GM04503 (cell line): ENCODE results near the gene ADAMTS15.

ENCODE experiments used
- DNase-seq: peaks from one replicate; pipeline ENCODE4 v3.0.0-alpha.2; 2012; ENCODE audit warnings: low read depth

ADAMTS15 gene

GRCh38 chr11:130514851-130515250, 66.4 kb downstream of the ADAMTS15 start:
- DNase-seq = no peak

GRCh38 chr11:130515829-130516553, 67.5 kb downstream of the ADAMTS15 start:
- no peak for DNase-seq

- no peak for DNase-seq
Measured at GRCh38 chr11:130516554-130517505, 68.4 kb downstream of the ADAMTS15 start.

GRCh38 chr11:130518164-130518680, 69.8 kb downstream of the ADAMTS15 start:
- DNase-seq = no peak

GRCh38 chr11:130519128-130519932, 70.9 kb downstream of the ADAMTS15 start:
- no peak for DNase-seq

GRCh38 chr11:130520271-130520671, 71.8 kb downstream of the ADAMTS15 start:
- DNase-seq = no peak

- DNase-seq = peak; percentile 55
Measured at GRCh38 chr11:130522284-130522961, 74.0 kb downstream of the ADAMTS15 start.

- DNase-seq = no peak
Measured at GRCh38 chr11:130523166-130523565, 74.7 kb downstream of the ADAMTS15 start.

- peak; percentile 76 for DNase-seq
Measured at GRCh38 chr11:130523609-130524008, 75.2 kb downstream of the ADAMTS15 start.

- no peak for DNase-seq
Measured at GRCh38 chr11:130524132-130524790, 75.8 kb downstream of the ADAMTS15 start.

- no peak for DNase-seq
Measured at GRCh38 chr11:130525307-130525706, 76.9 kb downstream of the ADAMTS15 start.
